Activated naive CD4-positive, alpha-beta T cell treated with anti-CD3 and anti-CD28 coated beads, Interleukin-2, amount 10 ng/mL, durations not matched to agents 7 days and 5 days (primary cell): Measurements from ENCODE around the gene CROCC2.

Experiments
- CTCF ChIA-PET: fragments of 350-600 bp; sonication (Branson Sonifier 250); formaldehyde crosslinking; loops from one replicate; lab custom pipeline; 2021; ENCODE audit warnings: antibody characterized with exemption; lab: Charles Lee
- DNase-seq: peaks from one replicate; pipeline ENCODE4 v3.0.0-alpha.2; 2020
- H3K27ac Mint-ChIP-seq: one replicate; pipeline ENCODE4 v1.8.0; 2021; ENCODE audit warnings: mild to moderate bottlenecking, moderate library complexity, mixed read lengths
- H3K27me3 Mint-ChIP-seq: one replicate; pipeline ENCODE4 v1.8.0; 2021; ENCODE audit warnings: mild to moderate bottlenecking, mixed read lengths
- H3K36me3 Mint-ChIP-seq: one replicate; pipeline ENCODE4 v1.8.0; 2021; ENCODE audit warnings: mixed read lengths
- H3K4me1 Mint-ChIP-seq: one replicate; pipeline ENCODE4 v1.8.0; 2021; ENCODE audit warnings: mixed read lengths
- H3K4me3 Mint-ChIP-seq: one replicate; pipeline ENCODE4 v1.8.0; 2021; ENCODE audit warnings: mild to moderate bottlenecking, moderate library complexity, mixed read lengths
- H3K9me3 Mint-ChIP-seq: one replicate; pipeline ENCODE4 v1.8.0; 2021; ENCODE audit warnings: mixed read lengths

CROCC2 gene

GRCh38 chr2:240960971-240961876, 55.1 kb downstream of the CROCC2 start:
- Mint-ChIP-seq H3K4me3 (no peak overlapping the region), H3K9me3 (no peaks in the 10 kb centered on the region)
- DNase-seq, result no peak

GRCh38 chr2:240961910-240962299, 55.8 kb downstream of the CROCC2 start:
- no peak overlapping the region for H3K4me3 Mint-ChIP-seq
- no peaks in the 10 kb centered on the region for H3K9me3 Mint-ChIP-seq
- no peaks in the 10 kb centered on the region for H3K36me3 Mint-ChIP-seq
- H3K27me3 Mint-ChIP-seq, result peaks cover 5% of the 10 kb centered on the region
- no peak for DNase-seq
- H3K4me1 Mint-ChIP-seq, result no peaks in the 10 kb centered on the region
- CTCF ChIA-PET, result no interaction called here
- no peak overlapping the region for H3K27ac Mint-ChIP-seq

More at GRCh38 chr2:240960971-240961876, 55.1 kb downstream of the CROCC2 start:
- Mint-ChIP-seq H3K36me3 (no peaks in the 10 kb centered on the region), H3K27me3 (peaks cover 5% of the 10 kb centered on the region), H3K4me1 (no peaks in the 10 kb centered on the region), H3K27ac (no peak overlapping the region)
- CTCF ChIA-PET, result no interaction called here

- DNase-seq, result no peak
- Mint-ChIP-seq H3K27me3 (peaks cover 5% of the 10 kb centered on the region), H3K36me3 (no peaks in the 10 kb centered on the region), H3K4me3 (no peak overlapping the region), H3K9me3 (no peaks in the 10 kb centered on the region), H3K4me1 (no peaks in the 10 kb centered on the region), H3K27ac (no peak overlapping the region)
- CTCF ChIA-PET, result no interaction called here
Measured at GRCh38 chr2:240962300-240963064, 56.3 kb downstream of the CROCC2 start.

- no peak for DNase-seq
- peaks cover 5% of the 10 kb centered on the region for H3K27me3 Mint-ChIP-seq
- no peaks in the 10 kb centered on the region for H3K4me1 Mint-ChIP-seq
- no peaks in the 10 kb centered on the region for H3K9me3 Mint-ChIP-seq
- H3K36me3 Mint-ChIP-seq, result no peaks in the 10 kb centered on the region
- no peak overlapping the region for H3K4me3 Mint-ChIP-seq
- H3K27ac Mint-ChIP-seq, result no peak overlapping the region
- CTCF ChIA-PET, result no interaction called here
Measured at GRCh38 chr2:240963065-240963867, 57.1 kb downstream of the CROCC2 start.

- no peak overlapping the region for H3K27ac Mint-ChIP-seq
- H3K4me1 Mint-ChIP-seq, result no peaks in the 10 kb centered on the region
- peaks cover 4% of the 10 kb centered on the region for H3K27me3 Mint-ChIP-seq
- no peak for DNase-seq
- CTCF ChIA-PET, result no interaction called here
- H3K36me3 Mint-ChIP-seq, result no peaks in the 10 kb centered on the region
- H3K4me3 Mint-ChIP-seq, result no peak overlapping the region
- H3K9me3 Mint-ChIP-seq, result no peaks in the 10 kb centered on the region
Measured at GRCh38 chr2:240963868-240964703, 58.0 kb downstream of the CROCC2 start.

GRCh38 chr2:240964704-240965295, 58.7 kb downstream of the CROCC2 start:
- no peak for DNase-seq
- H3K27ac Mint-ChIP-seq, result no peak overlapping the region
- no peaks in the 10 kb centered on the region for H3K27me3 Mint-ChIP-seq

GRCh38 chr2:240965296-240965904, 59.3 kb downstream of the CROCC2 start:
- no peak for DNase-seq
- Mint-ChIP-seq H3K27me3 (no peaks in the 10 kb centered on the region), H3K9me3 (no peaks in the 10 kb centered on the region), H3K27ac (no peak overlapping the region), H3K4me1 (peaks cover 4% of the 10 kb centered on the region), H3K4me3 (no peak overlapping the region), H3K36me3 (no peaks in the 10 kb centered on the region)
- CTCF ChIA-PET, result no interaction called here

More at GRCh38 chr2:240964704-240965295, 58.7 kb downstream of the CROCC2 start:
- H3K4me3 Mint-ChIP-seq, result no peak overlapping the region
- no peaks in the 10 kb centered on the region for H3K36me3 Mint-ChIP-seq
- no peaks in the 10 kb centered on the region for H3K4me1 Mint-ChIP-seq
- no peaks in the 10 kb centered on the region for H3K9me3 Mint-ChIP-seq
- CTCF ChIA-PET, result no interaction called here

- H3K4me3 Mint-ChIP-seq, result no peak overlapping the region
- H3K36me3 Mint-ChIP-seq, result no peaks in the 10 kb centered on the region
Measured at GRCh38 chr2:240965905-240966456, 59.8 kb downstream of the CROCC2 start.

GRCh38 chr2:240966457-240966905, 60.3 kb downstream of the CROCC2 start:
- Mint-ChIP-seq H3K36me3 (no peaks in the 10 kb centered on the region), H3K4me3 (no peak overlapping the region), H3K4me1 (peaks cover 4% of the 10 kb centered on the region), H3K9me3 (no peaks in the 10 kb centered on the region), H3K27me3 (peaks cover 8% of the 10 kb centered on the region), H3K27ac (no peak overlapping the region)
- CTCF ChIA-PET, result no interaction called here
- no peak for DNase-seq

More at GRCh38 chr2:240965905-240966456, 59.8 kb downstream of the CROCC2 start:
- peaks cover 4% of the 10 kb centered on the region for H3K27me3 Mint-ChIP-seq
- CTCF ChIA-PET, result no interaction called here
- no peak overlapping the region for H3K27ac Mint-ChIP-seq
- DNase-seq, result no peak
- H3K9me3 Mint-ChIP-seq, result no peaks in the 10 kb centered on the region
- peaks cover 4% of the 10 kb centered on the region for H3K4me1 Mint-ChIP-seq

GRCh38 chr2:240966906-240967680, 61.0 kb downstream of the CROCC2 start:
- H3K4me1 Mint-ChIP-seq, result peaks cover 5% of the 10 kb centered on the region
- H3K36me3 Mint-ChIP-seq, result no peaks in the 10 kb centered on the region
- H3K27me3 Mint-ChIP-seq, result peaks cover 15% of the 10 kb centered on the region
- no peak for DNase-seq
- no peak overlapping the region for H3K4me3 Mint-ChIP-seq
- H3K27ac Mint-ChIP-seq, result no peak overlapping the region
- H3K9me3 Mint-ChIP-seq, result no peaks in the 10 kb centered on the region
- CTCF ChIA-PET, result no interaction called here

GRCh38 chr2:240967681-240968621, 61.8 kb downstream of the CROCC2 start:
- DNase-seq, result no peak
- CTCF ChIA-PET, result no interaction called here
- Mint-ChIP-seq H3K27ac (no peak overlapping the region), H3K27me3 (peaks cover 22% of the 10 kb centered on the region), H3K4me3 (no peak overlapping the region), H3K9me3 (no peaks in the 10 kb centered on the region), H3K36me3 (no peaks in the 10 kb centered on the region), H3K4me1 (peaks cover 5% of the 10 kb centered on the region)
